RWPE1 (cell line): Measurements from ENCODE around the gene AVPI1.

Experiments
- CTCF ChIA-PET: fragments of 350-600 bp; sonication (Branson Sonifier 250); formaldehyde crosslinking; extraction: SDS; loops from one replicate; lab custom pipeline; 2021; lab: Yijun Ruan, JAX
- POLR2A ChIA-PET: fragments of 400-600 bp; formaldehyde crosslinking; extraction: SDS; loops from one replicate; lab custom pipeline; 2020; ENCODE audit warnings: antibody characterized with exemption; ENCODE audit not compliant: low non-redundant PET; lab: Yijun Ruan, JAX
- DNase-seq: peaks from one replicate; pipeline ENCODE4 v3.0.0; 2012; ENCODE audit warnings: low spot score
- H3K27ac ChIP-seq: fragments of 450-650 bp; 2 replicates; pipeline ENCODE4 v1.5.1; 2017
- CTCF ChIP-seq: fragments of 450-650 bp; conservative IDR thresholded peaks from 2 replicates; pipeline ENCODE4 v1.5.1; 2017; ENCODE audit warnings: low read depth, mild to moderate bottlenecking

The AVPI1 gene

GRCh38 chr10:97708976-97709946, 22.2 kb upstream of the AVPI1 start:
- POLR2A ChIA-PET: interaction anchor here (0.6 to 1.7 kb wide), 3 partner anchors 9 to 22 kb away, joined by 3 to 5 read pairs (median 4); partner anchors contain the start of gene AVPI1
- CTCF ChIA-PET: interaction anchor here (0.5 to 6.2 kb wide), 21 partner anchors 8 to 394 kb away, joined by 3 to 122 read pairs (median 4); partner anchors contain the start of genes AVPI1 and ZFYVE27
- no peak for DNase-seq
- TF ChIP-seq CTCF: peak; percentile 78
- no peak overlapping the region; the same call in 1 of the 2 replicates for H3K27ac ChIP-seq

- H3K27ac ChIP-seq: no peak overlapping the region
- no peak for DNase-seq
- POLR2A ChIA-PET: interaction anchor here (1.7 kb wide), 1 partner anchor 21 kb away, joined by 5 read pairs; the partner anchor contains the start of gene AVPI1
- CTCF ChIA-PET: interaction anchor here (0.6 to 6.2 kb wide), 4 partner anchors 14 to 25 kb away, joined by 3 to 122 read pairs (median 3); partner anchors contain the start of genes AVPI1 and ZFYVE27
- no peak for TF ChIP-seq CTCF
Observed at GRCh38 chr10:97708167-97708566, 21.1 kb upstream of the AVPI1 start.

- no peak for DNase-seq
- no peak for TF ChIP-seq CTCF
- ChIA-PET CTCF (interaction anchor here (6.2 kb wide), 1 partner anchor 26 kb away, joined by 122 read pairs; the partner anchor contains the start of gene ZFYVE27), POLR2A (interaction anchor here (1.7 kb wide), 1 partner anchor 20 kb away, joined by 5 read pairs; the partner anchor contains the start of gene AVPI1)
- 0 out of 2 replicates have a peak overlapping the region, but pooled peaks have one; percentile 7 for H3K27ac ChIP-seq
Observed at GRCh38 chr10:97707134-97707861, 20.3 kb upstream of the AVPI1 start.

GRCh38 chr10:97705006-97705670, 18.1 kb upstream of the AVPI1 start:
- TF ChIP-seq CTCF: no peak
- POLR2A ChIA-PET: interaction anchor here (0.6 to 0.7 kb wide), 2 partner anchors 22 to 45 kb away, joined by 4 to 6 read pairs; no protein-coding TSS in a partner anchor
- no peak for DNase-seq
- no peak overlapping the region for H3K27ac ChIP-seq
- CTCF ChIA-PET: no interaction called here

GRCh38 chr10:97704341-97704740, 17.3 kb upstream of the AVPI1 start:
- no peak for TF ChIP-seq CTCF
- no peak overlapping the region for H3K27ac ChIP-seq
- no peak for DNase-seq
- POLR2A ChIA-PET: interaction anchor here (0.6 kb wide), 1 partner anchor 21 kb away, joined by 4 read pairs; no protein-coding TSS in a partner anchor
- CTCF ChIA-PET: interaction anchor here (0.7 to 3.3 kb wide), 3 partner anchors 28 to 74 kb away, joined by 3 to 51 read pairs (median 5); no protein-coding TSS in a partner anchor
